K562 (cell line): ENCODE measurements around the gene ORAI3.

Source experiments
- KLF16 ChIP-seq: IDR thresholded peaks from 2 replicates; pipeline ENCODE4 v1.6.1; 2016; ENCODE audit warnings: antibody characterized with exemption
- NFATC3 ChIP-seq: fragments of 450-650 bp; IDR thresholded peaks from 2 replicates; pipeline ENCODE4 v1.6.1; 2017; ENCODE audit warnings: mild to moderate bottlenecking
- NFYB ChIP-seq: IDR thresholded peaks from 2 replicates; pipeline ENCODE4 v1.6.1; 2011; ENCODE audit warnings: mild to moderate bottlenecking, moderate library complexity; ENCODE audit not compliant: insufficient read length; ENCODE audit errors: extremely low read depth
- POLR2A ChIP-seq: fragments of 450-650 bp; conservative IDR thresholded peaks from 2 replicates; pipeline ENCODE4 v1.6.1; 2016
- RNF2 ChIP-seq: sonication (generic); IDR thresholded peaks from 2 replicates; pipeline ENCODE4 v1.6.1; 2016
- ZNF695 ChIP-seq: fragments of 450-650 bp; formaldehyde crosslinking; IDR thresholded peaks from 2 replicates; pipeline ENCODE4 v1.4.0; 2020; ENCODE audit warnings: mild to moderate bottlenecking, moderate library complexity
- TF ChIP-seq, protein P1 (sequence below), 3 experiments: IDR thresholded peaks in 2 of 3; conservative IDR thresholded peaks in 1 of 3; 2 replicates each; pipeline ENCODE4 v1.5.1; 2011 to 2012; ENCODE audit warnings: low read length in 3 of 3, mild to moderate bottlenecking in 3 of 3, control low read depth in 2 of 3, improper control_type of control experiment in 1 of 3, inconsistent platforms in 1 of 3, low read depth in 1 of 3, mixed read lengths in 1 of 3, moderate library complexity in 1 of 3; ENCODE audit not compliant: insufficient read depth in 2 of 3
- TF ChIP-seq, protein P2 (sequence below): fragments of 250-450 bp; sonication (Bioruptor Pico); IDR thresholded peaks from 2 replicates; pipeline ENCODE4 v1.4.0; 2020
- TF ChIP-seq, protein P3 (sequence below): sonication (generic); formaldehyde crosslinking; IDR thresholded peaks from 2 replicates; pipeline ENCODE4 v1.8.0; 2023; ENCODE audit warnings: missing genetic modification reagents, mild to moderate bottlenecking, borderline replicate concordance
- TF ChIP-seq, protein P4 (sequence below): fragments of 450-650 bp; IDR thresholded peaks from 2 replicates; pipeline ENCODE4 v1.6.1; 2016; ENCODE audit warnings: missing biosample characterization, missing genetic modification characterization
- TF ChIP-seq, protein P5 (sequence below): fragments of 450-650 bp; formaldehyde crosslinking; IDR thresholded peaks from 2 replicates; pipeline ENCODE4 v1.4.0; 2020; ENCODE audit warnings: mild to moderate bottlenecking, moderate library complexity

DNA sequence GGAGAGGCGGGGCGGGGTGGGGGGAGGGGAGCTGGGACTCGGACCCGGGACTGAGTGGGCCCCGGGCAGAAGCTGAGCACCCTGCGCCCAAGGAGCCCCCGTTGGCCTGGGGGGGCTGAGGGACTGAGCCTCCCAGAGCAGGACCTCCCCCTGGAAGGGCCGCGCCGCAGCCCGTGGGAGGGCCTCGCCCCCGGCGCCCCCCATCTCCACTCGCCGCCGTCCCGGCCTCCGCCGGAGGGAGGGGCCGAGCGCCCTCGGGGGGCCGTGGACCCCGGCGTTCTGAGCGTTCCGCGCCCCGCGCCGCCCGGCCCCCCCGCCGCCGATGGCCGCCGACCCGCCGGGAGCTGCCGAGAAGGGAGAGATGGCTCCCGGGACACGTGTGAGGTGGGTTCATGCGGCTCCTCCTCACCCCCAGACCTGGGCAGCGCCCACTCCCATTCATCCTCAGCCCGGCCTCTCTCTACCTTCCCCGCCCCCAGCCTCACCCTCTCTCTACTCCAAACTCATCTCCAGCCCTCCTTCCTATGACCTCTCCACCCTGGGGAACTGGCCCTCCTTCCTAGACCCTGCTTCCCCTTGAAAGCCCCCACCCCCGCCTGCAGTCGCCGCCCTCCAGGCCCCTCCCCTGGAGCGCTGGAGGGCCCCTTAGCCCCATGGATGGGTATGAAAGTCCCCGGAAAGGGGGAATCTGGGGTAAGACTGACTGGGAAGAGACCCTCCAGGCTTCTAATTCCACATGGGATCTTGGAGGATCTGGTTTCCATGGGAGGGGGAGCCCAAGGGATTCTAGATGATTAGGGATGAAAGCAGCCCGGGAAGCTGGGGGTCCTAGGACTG, 24.6 kb upstream of the ORAI3 start:
- TF ChIP-seq, protein P1, sequence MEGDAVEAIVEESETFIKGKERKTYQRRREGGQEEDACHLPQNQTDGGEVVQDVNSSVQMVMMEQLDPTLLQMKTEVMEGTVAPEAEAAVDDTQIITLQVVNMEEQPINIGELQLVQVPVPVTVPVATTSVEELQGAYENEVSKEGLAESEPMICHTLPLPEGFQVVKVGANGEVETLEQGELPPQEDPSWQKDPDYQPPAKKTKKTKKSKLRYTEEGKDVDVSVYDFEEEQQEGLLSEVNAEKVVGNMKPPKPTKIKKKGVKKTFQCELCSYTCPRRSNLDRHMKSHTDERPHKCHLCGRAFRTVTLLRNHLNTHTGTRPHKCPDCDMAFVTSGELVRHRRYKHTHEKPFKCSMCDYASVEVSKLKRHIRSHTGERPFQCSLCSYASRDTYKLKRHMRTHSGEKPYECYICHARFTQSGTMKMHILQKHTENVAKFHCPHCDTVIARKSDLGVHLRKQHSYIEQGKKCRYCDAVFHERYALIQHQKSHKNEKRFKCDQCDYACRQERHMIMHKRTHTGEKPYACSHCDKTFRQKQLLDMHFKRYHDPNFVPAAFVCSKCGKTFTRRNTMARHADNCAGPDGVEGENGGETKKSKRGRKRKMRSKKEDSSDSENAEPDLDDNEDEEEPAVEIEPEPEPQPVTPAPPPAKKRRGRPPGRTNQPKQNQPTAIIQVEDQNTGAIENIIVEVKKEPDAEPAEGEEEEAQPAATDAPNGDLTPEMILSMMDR (IDR thresholded peaks at IDR 0.05 in 2 of 3, conservative IDR thresholded peaks at IDR 0.05 in 1 of 3; ENCODE audit: insufficient read depth in 2 of 3, low read depth in 1 of 3, low read length in 3 of 3), result no peak
- TF ChIP-seq, protein P2, sequence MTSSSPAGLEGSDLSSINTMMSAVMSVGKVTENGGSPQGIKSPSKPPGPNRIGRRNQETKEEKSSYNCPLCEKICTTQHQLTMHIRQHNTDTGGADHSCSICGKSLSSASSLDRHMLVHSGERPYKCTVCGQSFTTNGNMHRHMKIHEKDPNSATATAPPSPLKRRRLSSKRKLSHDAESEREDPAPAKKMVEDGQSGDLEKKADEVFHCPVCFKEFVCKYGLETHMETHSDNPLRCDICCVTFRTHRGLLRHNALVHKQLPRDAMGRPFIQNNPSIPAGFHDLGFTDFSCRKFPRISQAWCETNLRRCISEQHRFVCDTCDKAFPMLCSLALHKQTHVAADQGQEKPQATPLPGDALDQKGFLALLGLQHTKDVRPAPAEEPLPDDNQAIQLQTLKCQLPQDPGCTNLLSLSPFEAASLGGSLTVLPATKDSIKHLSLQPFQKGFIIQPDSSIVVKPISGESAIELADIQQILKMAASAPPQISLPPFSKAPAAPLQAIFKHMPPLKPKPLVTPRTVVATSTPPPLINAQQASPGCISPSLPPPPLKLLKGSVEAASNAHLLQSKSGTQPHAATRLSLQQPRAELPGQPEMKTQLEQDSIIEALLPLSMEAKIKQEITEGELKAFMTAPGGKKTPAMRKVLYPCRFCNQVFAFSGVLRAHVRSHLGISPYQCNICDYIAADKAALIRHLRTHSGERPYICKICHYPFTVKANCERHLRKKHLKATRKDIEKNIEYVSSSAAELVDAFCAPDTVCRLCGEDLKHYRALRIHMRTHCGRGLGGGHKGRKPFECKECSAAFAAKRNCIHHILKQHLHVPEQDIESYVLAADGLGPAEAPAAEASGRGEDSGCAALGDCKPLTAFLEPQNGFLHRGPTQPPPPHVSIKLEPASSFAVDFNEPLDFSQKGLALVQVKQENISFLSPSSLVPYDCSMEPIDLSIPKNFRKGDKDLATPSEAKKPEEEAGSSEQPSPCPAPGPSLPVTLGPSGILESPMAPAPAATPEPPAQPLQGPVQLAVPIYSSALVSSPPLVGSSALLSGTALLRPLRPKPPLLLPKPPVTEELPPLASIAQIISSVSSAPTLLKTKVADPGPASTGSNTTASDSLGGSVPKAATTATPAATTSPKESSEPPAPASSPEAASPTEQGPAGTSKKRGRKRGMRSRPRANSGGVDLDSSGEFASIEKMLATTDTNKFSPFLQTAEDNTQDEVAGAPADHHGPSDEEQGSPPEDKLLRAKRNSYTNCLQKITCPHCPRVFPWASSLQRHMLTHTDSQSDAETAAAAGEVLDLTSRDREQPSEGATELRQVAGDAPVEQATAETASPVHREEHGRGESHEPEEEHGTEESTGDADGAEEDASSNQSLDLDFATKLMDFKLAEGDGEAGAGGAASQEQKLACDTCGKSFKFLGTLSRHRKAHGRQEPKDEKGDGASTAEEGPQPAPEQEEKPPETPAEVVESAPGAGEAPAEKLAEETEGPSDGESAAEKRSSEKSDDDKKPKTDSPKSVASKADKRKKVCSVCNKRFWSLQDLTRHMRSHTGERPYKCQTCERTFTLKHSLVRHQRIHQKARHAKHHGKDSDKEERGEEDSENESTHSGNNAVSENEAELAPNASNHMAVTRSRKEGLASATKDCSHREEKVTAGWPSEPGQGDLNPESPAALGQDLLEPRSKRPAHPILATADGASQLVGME (CRISPR knock-in tag), result no peak
- TF ChIP-seq NFYB, result no peak
- no peak for TF ChIP-seq RNF2
- no peak for TF ChIP-seq NFATC3
- TF ChIP-seq, protein P3, sequence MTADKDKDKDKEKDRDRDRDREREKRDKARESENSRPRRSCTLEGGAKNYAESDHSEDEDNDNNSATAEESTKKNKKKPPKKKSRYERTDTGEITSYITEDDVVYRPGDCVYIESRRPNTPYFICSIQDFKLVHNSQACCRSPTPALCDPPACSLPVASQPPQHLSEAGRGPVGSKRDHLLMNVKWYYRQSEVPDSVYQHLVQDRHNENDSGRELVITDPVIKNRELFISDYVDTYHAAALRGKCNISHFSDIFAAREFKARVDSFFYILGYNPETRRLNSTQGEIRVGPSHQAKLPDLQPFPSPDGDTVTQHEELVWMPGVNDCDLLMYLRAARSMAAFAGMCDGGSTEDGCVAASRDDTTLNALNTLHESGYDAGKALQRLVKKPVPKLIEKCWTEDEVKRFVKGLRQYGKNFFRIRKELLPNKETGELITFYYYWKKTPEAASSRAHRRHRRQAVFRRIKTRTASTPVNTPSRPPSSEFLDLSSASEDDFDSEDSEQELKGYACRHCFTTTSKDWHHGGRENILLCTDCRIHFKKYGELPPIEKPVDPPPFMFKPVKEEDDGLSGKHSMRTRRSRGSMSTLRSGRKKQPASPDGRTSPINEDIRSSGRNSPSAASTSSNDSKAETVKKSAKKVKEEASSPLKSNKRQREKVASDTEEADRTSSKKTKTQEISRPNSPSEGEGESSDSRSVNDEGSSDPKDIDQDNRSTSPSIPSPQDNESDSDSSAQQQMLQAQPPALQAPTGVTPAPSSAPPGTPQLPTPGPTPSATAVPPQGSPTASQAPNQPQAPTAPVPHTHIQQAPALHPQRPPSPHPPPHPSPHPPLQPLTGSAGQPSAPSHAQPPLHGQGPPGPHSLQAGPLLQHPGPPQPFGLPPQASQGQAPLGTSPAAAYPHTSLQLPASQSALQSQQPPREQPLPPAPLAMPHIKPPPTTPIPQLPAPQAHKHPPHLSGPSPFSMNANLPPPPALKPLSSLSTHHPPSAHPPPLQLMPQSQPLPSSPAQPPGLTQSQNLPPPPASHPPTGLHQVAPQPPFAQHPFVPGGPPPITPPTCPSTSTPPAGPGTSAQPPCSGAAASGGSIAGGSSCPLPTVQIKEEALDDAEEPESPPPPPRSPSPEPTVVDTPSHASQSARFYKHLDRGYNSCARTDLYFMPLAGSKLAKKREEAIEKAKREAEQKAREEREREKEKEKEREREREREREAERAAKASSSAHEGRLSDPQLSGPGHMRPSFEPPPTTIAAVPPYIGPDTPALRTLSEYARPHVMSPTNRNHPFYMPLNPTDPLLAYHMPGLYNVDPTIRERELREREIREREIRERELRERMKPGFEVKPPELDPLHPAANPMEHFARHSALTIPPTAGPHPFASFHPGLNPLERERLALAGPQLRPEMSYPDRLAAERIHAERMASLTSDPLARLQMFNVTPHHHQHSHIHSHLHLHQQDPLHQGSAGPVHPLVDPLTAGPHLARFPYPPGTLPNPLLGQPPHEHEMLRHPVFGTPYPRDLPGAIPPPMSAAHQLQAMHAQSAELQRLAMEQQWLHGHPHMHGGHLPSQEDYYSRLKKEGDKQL, result no peak
- no peak for TF ChIP-seq KLF16
- TF ChIP-seq ZNF695 (CRISPR knock-in tag), result no peak
- TF ChIP-seq, protein P4, sequence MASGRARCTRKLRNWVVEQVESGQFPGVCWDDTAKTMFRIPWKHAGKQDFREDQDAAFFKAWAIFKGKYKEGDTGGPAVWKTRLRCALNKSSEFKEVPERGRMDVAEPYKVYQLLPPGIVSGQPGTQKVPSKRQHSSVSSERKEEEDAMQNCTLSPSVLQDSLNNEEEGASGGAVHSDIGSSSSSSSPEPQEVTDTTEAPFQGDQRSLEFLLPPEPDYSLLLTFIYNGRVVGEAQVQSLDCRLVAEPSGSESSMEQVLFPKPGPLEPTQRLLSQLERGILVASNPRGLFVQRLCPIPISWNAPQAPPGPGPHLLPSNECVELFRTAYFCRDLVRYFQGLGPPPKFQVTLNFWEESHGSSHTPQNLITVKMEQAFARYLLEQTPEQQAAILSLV (tag), result no peak
- TF ChIP-seq, protein P5, sequence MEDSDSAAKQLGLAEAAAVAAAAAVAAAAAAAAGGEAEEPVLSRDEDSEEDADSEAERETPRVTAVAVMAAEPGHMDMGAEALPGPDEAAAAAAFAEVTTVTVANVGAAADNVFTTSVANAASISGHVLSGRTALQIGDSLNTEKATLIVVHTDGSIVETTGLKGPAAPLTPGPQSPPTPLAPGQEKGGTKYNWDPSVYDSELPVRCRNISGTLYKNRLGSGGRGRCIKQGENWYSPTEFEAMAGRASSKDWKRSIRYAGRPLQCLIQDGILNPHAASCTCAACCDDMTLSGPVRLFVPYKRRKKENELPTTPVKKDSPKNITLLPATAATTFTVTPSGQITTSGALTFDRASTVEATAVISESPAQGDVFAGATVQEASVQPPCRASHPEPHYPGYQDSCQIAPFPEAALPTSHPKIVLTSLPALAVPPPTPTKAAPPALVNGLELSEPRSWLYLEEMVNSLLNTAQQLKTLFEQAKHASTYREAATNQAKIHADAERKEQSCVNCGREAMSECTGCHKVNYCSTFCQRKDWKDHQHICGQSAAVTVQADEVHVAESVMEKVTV, result no peak
- TF ChIP-seq POLR2A, result peak; percentile 33; the same call in 1 of the 2 replicates
